Panc1 (cell line): Measurements from ENCODE around the gene FADS2. TPM values are rescaled to one million over a fixed set of nuclear protein-coding genes. Genes with fewer than 3 reads are reported as not detected.

ENCODE experiments used
- ATAC-seq: fragments of 200-7000 bp; cut with Tn5 transposase; 2 replicates; pipeline ENCODE4 v1.9.1; 2020; ENCODE audit warnings: mild to moderate bottlenecking, moderate library complexity
- BruUV-seq: library from RNA; stranded (reverse); fragments of 400-500 nt; replicated peaks from 2 replicates; lab custom pipeline; 2021; lab: Mats Ljungman, UMichigan
- CTCF ChIA-PET: fragments of 300-600 bp; sonication (Branson Sonifier 250); formaldehyde crosslinking; loops from one replicate; lab custom pipeline; 2022; ENCODE audit warnings: antibody characterized with exemption; lab: Charles Lee
- POLR2A ChIA-PET: fragments of 300-600 bp; sonication (Branson Sonifier 250); formaldehyde crosslinking; loops from one replicate; lab custom pipeline; 2022; ENCODE audit warnings: antibody characterized with exemption; lab: Charles Lee
- DNase-seq: peaks from one replicate; pipeline ENCODE4 v3.0.0-alpha.2; 2010; ENCODE audit warnings: low read depth, low spot score
- H3K27ac ChIP-seq: 2 replicates; pipeline ENCODE4 v1.5.1; 2011; ENCODE audit warnings: mild to moderate bottlenecking, low read length, inconsistent platforms
- H3K27me3 ChIP-seq: fragments of 200-500 bp; sonication (Bioruptor generic); 2 replicates; pipeline ENCODE4 v1.6.0; 2014; ENCODE audit warnings: low read length, inconsistent platforms; ENCODE audit not compliant: control insufficient read depth, insufficient read depth
- H3K36me3 ChIP-seq: fragments of 200-500 bp; sonication (Bioruptor generic); 2 replicates; pipeline ENCODE4 v1.5.1; 2014; ENCODE audit warnings: inconsistent platforms, mild to moderate bottlenecking, low read length, moderate library complexity; ENCODE audit not compliant: control insufficient read depth, insufficient read depth
- H3K4me1 ChIP-seq: 2 replicates; pipeline ENCODE4 v1.5.1; 2011; ENCODE audit warnings: inconsistent platforms, mild to moderate bottlenecking, low read length, moderate library complexity; ENCODE audit not compliant: control insufficient read depth, insufficient read depth
- H3K4me3 ChIP-seq, 2 experiments: 2 replicates each; pipeline ENCODE4 v1.5.1; 2011 to 2012; ENCODE audit warnings: low read depth in 2 of 2, low read length in 2 of 2, mild to moderate bottlenecking in 2 of 2, inconsistent platforms in 1 of 2, moderate library complexity in 1 of 2
- H3K9me3 ChIP-seq: fragments of 200-500 bp; sonication (Bioruptor generic); 2 replicates; pipeline ENCODE4 v1.5.1; 2014; ENCODE audit warnings: low read depth, mild to moderate bottlenecking, inconsistent platforms, low read length, moderate library complexity; ENCODE audit not compliant: control insufficient read depth, insufficient read depth
- CTCF ChIP-seq: fragments of 450-650 bp; IDR thresholded peaks from 2 replicates; pipeline ENCODE4 v1.5.1; 2017; ENCODE audit warnings: mild to moderate bottlenecking
- POLR2AphosphoS5 ChIP-seq: IDR thresholded peaks from 2 replicates; pipeline ENCODE4 v1.6.1; 2012; ENCODE audit warnings: mild to moderate bottlenecking, low read depth, low read length, moderate library complexity
- SIN3A ChIP-seq: IDR thresholded peaks from 2 replicates; pipeline ENCODE4 v1.6.1; 2012; ENCODE audit warnings: low read depth, mild to moderate bottlenecking, low read length, moderate library complexity, borderline replicate concordance; ENCODE audit not compliant: insufficient read depth
- TCF7L2 ChIP-seq: IDR thresholded peaks from 2 replicates; pipeline ENCODE4 v1.6.1; 2011; ENCODE audit warnings: mild to moderate bottlenecking, low read depth, low read length, inconsistent platforms
- in situ Hi-C: cut with HindIII; loops from 2 replicates; pipeline ENCODE4 v1.10.0; 2016; ENCODE audit warnings: low sequenced_read_pairs, low pct_unique_long_range_greater_than_20kb
- intact Hi-C: fragments of 100-400 bp; cut with micrococcal nuclease; formaldehyde crosslinking; loops from one replicate; pipeline ENCODE4 v1.10.0; 2022; ENCODE audit not compliant: unreplicated experiment
- total RNA-seq: library from RNA; stranded (reverse); gene quantifications from one replicate; pipeline ENCODE4 v1.2.1, GENCODE V29; 2021; ENCODE audit not compliant: unreplicated experiment
- TF ChIP-seq, protein P1 (sequence below), 2 experiments: IDR thresholded peaks; 2 replicates each; pipeline ENCODE4 v1.6.1; 2011 to 2012; ENCODE audit warnings: low read depth in 2 of 2, control low read depth in 1 of 2, low read length in 1 of 2, mild to moderate bottlenecking in 1 of 2, moderate library complexity in 1 of 2; ENCODE audit not compliant: insufficient read depth in 1 of 2

Gene FADS2
- total RNA-seq, 1 experiment from 2014 or later = 679 TPM

DNA sequence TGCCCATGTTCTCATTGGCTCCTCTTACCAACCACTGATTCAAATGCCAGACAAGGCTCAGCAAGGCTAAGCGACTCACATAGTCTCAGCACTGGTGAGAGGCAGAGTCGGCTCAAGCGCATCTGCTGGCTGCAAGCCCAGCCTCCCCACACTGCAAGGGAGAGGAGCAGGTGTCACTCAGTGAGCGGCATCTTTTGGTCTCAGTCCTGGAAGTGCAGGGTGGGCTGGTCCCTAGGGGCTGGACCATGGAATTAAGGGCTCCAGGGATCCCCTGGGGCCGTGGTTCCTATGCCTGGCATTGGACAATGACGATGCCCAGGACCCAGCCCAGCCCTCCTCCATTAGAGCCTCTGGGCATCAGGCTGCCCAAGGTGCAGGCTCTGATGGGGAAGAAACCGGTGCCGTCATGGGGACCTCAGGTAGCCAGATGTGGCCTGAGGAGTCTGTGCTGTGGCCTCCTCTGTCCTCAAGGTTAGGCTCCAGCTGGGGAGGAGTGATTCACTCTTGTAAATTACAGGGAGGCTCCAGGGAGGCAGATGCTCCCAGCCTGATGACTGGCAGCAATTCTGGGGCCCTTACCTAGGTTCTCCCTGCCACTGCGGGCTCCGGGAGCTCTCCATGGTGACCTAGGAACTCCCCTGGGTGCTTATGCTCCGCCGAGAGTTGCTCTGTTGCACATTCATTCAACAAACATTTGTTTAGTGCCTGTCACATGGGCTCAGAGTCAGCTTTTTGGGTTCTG is 28.0 kb downstream of the FADS2 start:
- no peak for TF ChIP-seq CTCF
- TF ChIP-seq, protein P1, sequence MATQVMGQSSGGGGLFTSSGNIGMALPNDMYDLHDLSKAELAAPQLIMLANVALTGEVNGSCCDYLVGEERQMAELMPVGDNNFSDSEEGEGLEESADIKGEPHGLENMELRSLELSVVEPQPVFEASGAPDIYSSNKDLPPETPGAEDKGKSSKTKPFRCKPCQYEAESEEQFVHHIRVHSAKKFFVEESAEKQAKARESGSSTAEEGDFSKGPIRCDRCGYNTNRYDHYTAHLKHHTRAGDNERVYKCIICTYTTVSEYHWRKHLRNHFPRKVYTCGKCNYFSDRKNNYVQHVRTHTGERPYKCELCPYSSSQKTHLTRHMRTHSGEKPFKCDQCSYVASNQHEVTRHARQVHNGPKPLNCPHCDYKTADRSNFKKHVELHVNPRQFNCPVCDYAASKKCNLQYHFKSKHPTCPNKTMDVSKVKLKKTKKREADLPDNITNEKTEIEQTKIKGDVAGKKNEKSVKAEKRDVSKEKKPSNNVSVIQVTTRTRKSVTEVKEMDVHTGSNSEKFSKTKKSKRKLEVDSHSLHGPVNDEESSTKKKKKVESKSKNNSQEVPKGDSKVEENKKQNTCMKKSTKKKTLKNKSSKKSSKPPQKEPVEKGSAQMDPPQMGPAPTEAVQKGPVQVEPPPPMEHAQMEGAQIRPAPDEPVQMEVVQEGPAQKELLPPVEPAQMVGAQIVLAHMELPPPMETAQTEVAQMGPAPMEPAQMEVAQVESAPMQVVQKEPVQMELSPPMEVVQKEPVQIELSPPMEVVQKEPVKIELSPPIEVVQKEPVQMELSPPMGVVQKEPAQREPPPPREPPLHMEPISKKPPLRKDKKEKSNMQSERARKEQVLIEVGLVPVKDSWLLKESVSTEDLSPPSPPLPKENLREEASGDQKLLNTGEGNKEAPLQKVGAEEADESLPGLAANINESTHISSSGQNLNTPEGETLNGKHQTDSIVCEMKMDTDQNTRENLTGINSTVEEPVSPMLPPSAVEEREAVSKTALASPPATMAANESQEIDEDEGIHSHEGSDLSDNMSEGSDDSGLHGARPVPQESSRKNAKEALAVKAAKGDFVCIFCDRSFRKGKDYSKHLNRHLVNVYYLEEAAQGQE (IDR thresholded peaks at IDR 0.05; ENCODE audit: insufficient read depth in 1 of 2, low read depth in 2 of 2, low read length in 1 of 2) = peak in 1 of 2 experiments; percentile 45; a peak in 2 of 4 replicates
- no peak for TF ChIP-seq POLR2AphosphoS5
- TF ChIP-seq TCF7L2 = no peak
- TF ChIP-seq SIN3A = no peak
- no peak overlapping the region for H3K4me3 ChIP-seq
- no peaks in the 10 kb centered on the region for H3K27me3 ChIP-seq
- intact Hi-C loops = no loop called here
- ChIA-PET POLR2A (no interaction called here), CTCF (no interaction called here)
- in situ Hi-C loops = no loop called here
- ATAC-seq = peak; percentile 33
- no peaks in the 10 kb centered on the region for H3K9me3 ChIP-seq
- DNase-seq = no peak
- no peak overlapping the region for H3K27ac ChIP-seq
- H3K36me3 ChIP-seq = no peaks in the 10 kb centered on the region; the same call in 1 of the 2 replicates
- peaks cover 4% of the 10 kb centered on the region; the same call in 1 of the 2 replicates for H3K4me1 ChIP-seq
- no TSS peak for BruUV-seq

GRCh38 chr11:61860054-61860903 is 32.2 kb downstream of the FADS2 start:
- no peak overlapping the region for H3K27ac ChIP-seq
- ATAC-seq = no peak
- DNase-seq = no peak
- no peaks in the 10 kb centered on the region for H3K9me3 ChIP-seq
- no peaks in the 10 kb centered on the region for H3K27me3 ChIP-seq
- no TSS peak for BruUV-seq
- TF ChIP-seq, protein P1 (IDR thresholded peaks at IDR 0.05; ENCODE audit: insufficient read depth in 1 of 2, low read depth in 2 of 2, low read length in 1 of 2) = no peak
- TF ChIP-seq SIN3A (no peak), POLR2AphosphoS5 (no peak), CTCF (no peak)
- in situ Hi-C loops = no loop called here
- peaks cover 4% of the 10 kb centered on the region; the same call in 1 of the 2 replicates for H3K4me1 ChIP-seq
- ChIA-PET POLR2A (no interaction called here), CTCF (no interaction called here)
- intact Hi-C loops = no loop called here
- H3K36me3 ChIP-seq = no peaks in the 10 kb centered on the region; the same call in 1 of the 2 replicates
- no peak overlapping the region for H3K4me3 ChIP-seq
